Right ventricle myocardium inferior (tissue), 1 donor: ENCODE results near the gene MREG. TPM values are rescaled to one million over a fixed set of nuclear protein-coding genes. Genes with fewer than 3 reads are reported as not detected.
"Not testable (repeated sequence)": the region's sequence is repeated elsewhere in the genome, so short reads cannot be mapped to it uniquely, and the experiment has no call there.

Experiments
- ATAC-seq: fragments of 200-7000 bp; cut with Tn5 transposase; one replicate; pipeline ENCODE4 v1.9.1; 2020; ENCODE audit warnings: mild to moderate bottlenecking, moderate library complexity
- DNase-seq: peaks from one replicate; pipeline ENCODE4 v3.0.0; 2021; ENCODE audit errors: missing footprints
- intact Hi-C: fragments of 100-400 bp; cut with DNase I; formaldehyde crosslinking; loops from one replicate; pipeline ENCODE4 v1.11.0; 2022
- total RNA-seq: library from RNA; stranded (reverse); fragmentation: NEBNext Ultra II Directional; extraction: Animal tissue kit (Norgen Biotek cat#: 25700); gene quantifications from one replicate; pipeline ENCODE4 v1.2.1, GENCODE V29; 2021
- donor health status: DM: no; HTN: yes; CAD: no; lungs with severe emphysema.

The MREG gene
- total RNA-seq, 1 donor from 2014 or later, result 0.60 TPM

GRCh38 chr2:215933151-215933550 is 80.2 kb downstream of the MREG start:
- intact Hi-C loops, result no loop called here
- ATAC-seq (no peak), DNase-seq (no peak)

DNA sequence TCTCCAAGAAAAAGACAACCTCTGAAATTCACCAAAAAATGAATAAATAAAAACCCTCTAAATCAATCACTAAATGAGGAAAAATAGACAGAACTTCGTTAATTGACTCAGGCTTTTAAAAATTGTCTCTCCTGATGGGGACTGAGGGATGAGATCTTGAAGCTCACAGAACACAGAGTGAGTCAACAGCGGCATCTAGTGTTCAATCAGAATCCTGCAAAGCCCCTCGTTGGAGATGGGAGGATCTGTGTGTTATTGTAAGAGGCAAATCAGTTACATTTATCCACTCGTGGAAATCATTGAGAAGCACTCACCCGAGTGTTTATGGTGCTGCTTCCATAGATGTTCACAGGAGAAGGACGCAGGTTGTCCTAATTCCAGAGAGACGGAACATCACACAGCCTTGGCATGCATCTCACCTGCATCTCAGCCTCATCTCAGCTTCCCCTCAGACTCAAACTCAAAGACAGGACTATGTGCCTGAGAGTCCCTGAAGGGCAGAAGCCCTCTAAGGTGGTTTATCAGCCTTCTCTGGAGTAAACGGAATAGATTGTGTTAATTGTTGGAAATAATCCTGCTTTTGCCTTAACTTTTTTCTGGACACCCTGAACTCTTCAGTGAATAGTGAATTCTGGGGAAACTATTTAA is 82.0 kb downstream of the MREG start:
- ATAC-seq, result peak; percentile 65
- intact Hi-C loops, result no loop called here
- DNase-seq, result no peak

GRCh38 chr2:215930505-215931253 is 82.7 kb downstream of the MREG start:
- ATAC-seq, result no peak
- intact Hi-C loops, result no loop called here
- DNase-seq, result no peak

DNA sequence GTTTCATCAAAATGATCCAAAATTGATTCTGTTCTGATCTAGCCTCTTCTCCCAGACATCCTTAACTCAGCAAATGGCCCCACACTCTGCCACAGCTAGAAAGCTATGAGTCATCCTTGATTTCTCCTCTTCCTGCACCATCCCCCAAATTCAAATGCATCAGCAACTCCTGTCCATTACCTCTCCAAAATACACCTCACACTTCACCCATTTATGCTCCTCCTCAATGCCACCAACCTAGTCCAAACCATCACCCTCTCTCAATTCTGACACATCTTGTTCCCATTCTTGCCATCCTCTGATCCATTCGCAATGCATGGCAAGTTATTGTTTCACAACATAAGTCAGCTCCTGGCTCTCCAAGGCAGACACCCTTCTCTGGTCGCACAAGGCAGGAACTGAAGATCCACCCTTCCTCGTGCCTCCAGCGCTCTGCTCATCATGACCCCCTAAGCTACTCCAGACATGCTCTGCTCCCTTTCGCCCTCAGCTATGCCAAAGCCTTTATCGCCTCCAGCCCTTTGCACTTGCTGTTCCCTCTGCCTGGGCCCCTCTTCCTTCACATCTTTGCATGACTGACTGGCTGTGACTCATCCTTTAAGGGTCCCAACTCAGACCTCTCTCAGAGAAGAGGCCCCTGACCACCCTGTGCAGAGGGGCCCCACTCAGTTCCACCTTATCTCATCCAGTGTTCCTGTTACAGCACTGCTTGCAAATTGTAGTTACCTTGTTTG is 83.6 kb downstream of the MREG start:
- ATAC-seq (no peak), DNase-seq (no peak)
- intact Hi-C loops, result no loop called here

DNA sequence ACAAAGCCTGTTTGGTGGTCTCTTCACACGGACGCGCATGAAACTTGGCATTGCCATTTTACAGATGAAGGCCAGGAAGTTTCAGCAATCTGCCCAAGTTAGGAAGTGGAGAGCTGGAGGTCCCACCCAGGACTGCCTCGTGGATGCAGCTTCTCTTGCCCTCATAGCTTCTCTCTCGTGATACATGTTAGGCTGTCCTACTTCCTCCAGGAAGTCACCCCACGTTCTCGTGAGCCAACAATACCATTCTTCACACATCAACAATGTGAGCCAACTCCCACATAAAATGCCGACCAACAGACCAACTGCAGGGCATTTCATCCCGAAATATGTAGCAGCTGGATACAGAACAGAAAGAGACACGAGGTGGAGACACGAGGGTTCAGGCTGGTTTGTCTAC is 85.3 kb downstream of the MREG start:
- intact Hi-C loops, result no loop called here
- ATAC-seq, result no peak

DNA sequence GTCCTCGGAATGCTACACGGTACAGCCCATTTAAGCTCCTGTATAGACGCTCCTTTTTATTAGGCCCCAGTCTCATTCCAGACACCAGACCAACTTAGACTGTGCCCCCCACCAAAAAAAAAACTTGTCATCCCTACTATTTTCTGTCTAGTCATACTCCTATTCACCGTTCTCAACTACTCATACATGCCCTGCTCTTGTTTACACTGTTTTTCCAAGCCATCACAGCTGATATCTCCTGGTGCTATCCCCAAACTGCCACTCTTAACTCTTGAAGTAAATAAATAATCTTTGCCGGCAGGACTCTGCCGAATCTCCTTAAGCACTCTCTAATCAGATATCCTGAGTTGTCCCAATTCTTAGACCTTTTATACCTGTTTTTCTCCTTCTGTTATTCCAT is 86.4 kb downstream of the MREG start:
- DNase-seq, intact Hi-C loops, ATAC-seq: not testable (repeated sequence)

More for the DNA sequence above, 85.3 kb downstream of the MREG start:
- no peak for DNase-seq

DNA sequence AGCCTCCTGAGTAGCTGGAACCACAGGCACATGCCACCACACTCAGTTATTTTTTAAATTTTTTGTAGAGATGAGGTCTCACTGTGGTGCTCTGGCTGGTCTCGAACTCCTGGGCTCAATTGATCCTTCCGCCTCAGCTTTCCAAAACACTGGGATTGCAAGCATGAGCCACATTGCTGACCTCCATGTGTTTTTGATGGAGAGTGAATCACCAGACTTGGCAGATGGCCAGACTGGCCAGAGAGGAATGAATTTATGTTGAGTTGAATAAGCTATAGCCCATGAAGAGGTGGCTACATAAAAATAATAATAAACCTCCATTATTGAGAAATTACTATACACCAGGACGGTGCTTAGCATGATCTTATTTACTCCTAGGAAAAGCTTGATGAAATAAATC is 91.5 kb downstream of the MREG start:
- ATAC-seq, result no peak
- no peak for DNase-seq
- intact Hi-C loops, result no loop called here

GRCh38 chr2:215920244-215921100 is 92.9 kb downstream of the MREG start:
- DNase-seq (no peak), ATAC-seq (peak; percentile 89)
- intact Hi-C loops, result loop anchor here (1.0 kb wide), 1 partner anchor 466 kb away; no protein-coding TSS in a partner anchor

- intact Hi-C loops, result loop anchor here (1.0 kb wide), 1 partner anchor 465 kb away; no protein-coding TSS in a partner anchor
- DNase-seq (no peak), ATAC-seq (no peak)
Observed at GRCh38 chr2:215919624-215920243, 93.6 kb downstream of the MREG start.

GRCh38 chr2:215918901-215919599 is 94.3 kb downstream of the MREG start:
- no peak for ATAC-seq
- intact Hi-C loops, result no loop called here
- no peak for DNase-seq

DNA sequence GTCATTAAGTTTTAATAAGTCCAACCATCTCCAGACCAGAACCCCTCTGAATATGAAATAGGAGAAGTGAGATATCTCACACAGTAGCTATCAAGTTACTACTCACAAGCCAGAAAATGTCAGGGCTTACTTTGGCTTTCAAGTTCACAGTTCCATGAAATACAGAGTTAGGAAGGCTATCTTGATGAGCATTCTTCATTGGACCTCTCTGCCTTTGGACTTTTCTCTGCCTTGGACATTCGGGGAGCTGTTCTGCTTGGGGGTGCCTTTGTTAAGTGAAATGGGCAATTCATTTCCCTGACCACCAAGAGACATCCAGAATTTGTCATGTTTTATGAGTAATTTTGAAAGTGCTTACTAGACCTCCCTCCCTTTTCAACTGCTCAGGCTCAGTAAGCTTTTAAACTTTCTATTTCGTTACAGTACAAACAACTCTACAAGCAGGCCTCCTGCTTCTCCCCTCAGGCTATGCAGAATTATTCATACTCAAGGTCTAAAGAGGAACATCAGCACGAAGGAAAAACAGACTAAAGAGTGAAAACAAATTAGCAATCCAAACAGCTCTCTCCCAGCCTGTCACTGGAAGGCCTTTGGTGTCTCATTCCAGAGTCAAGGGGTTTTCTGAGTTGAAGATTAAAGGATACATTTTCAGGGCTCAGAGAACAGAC is 95.3 kb downstream of the MREG start:
- intact Hi-C loops, result no loop called here
- no peak for DNase-seq
- no peak for ATAC-seq

DNA sequence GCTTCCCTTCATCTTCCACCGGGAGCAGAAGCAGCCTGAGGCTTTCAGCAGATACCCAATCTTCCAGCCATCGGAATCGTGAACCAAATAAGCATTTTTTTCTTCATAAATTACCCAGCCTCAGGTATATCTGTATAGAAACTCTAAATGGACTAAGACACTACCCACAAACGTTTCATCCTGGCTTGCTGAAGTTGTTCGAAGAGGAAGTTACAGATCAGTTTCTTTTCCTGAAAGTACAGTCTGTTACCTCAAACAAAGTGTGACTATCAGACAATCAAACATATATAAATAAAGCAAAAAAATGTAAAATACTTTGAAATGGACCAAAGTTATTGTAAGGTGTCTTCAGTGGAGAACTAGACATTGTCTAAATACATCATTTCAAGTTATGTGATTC is 97.9 kb downstream of the MREG start:
- intact Hi-C loops, result no loop called here
- DNase-seq, result no peak
- no peak for ATAC-seq

- intact Hi-C loops, result no loop called here
- ATAC-seq, result no peak
- no peak for DNase-seq
Observed at GRCh38 chr2:215914777-215915165, 98.6 kb downstream of the MREG start.

GRCh38 chr2:215914054-215914776 is 99.1 kb downstream of the MREG start:
- ATAC-seq (no peak), DNase-seq (no peak)
- intact Hi-C loops, result no loop called here

GRCh38 chr2:215912299-215912842 is 101.0 kb downstream of the MREG start:
- intact Hi-C loops, result no loop called here
- no peak for DNase-seq

DNA sequence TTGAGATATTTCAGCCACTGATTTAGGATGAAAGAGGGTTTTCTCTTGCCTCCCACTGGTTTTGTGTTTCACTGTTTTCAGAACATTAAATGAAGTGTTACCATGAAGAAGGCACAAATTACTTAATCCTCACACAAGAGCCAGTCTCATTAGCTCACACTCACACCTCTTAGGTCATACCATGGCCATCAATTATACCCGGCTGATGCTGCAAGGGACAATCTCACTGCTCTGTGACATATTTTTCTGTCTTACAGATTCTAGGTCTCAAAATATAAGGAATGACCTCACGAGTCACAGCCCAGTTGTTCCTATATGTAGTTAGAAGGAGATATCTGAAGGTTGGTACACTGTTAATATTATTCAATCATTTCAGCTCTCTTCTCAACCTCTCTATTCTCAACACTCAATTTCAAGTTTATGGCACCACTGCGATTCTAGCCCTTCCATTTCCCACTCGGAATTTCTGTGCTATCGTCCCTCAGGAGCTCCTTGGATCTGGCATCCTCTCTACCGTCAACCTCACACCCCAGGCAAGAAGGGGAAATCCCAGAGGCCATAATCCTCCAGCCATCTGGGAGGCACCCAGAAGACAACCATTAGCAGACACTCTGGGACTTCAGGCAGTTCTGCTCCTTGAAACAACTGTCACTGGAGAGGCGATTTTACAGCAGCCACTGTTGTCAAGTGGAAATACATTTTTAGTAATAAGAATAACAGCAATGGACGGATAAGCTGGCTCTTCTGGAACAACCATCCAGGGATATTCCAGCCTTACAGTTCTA is 101.9 kb downstream of the MREG start:
- ATAC-seq, result no peak
- intact Hi-C loops, result no loop called here

More at GRCh38 chr2:215912299-215912842, 101.0 kb downstream of the MREG start:
- ATAC-seq, result no peak

More for the DNA sequence above, 101.9 kb downstream of the MREG start:
- DNase-seq, result no peak
